K562 (cell line): ENCODE measurements around the gene FAM118B.

Experiments used
- ELF4 ChIP-seq: fragments of 450-650 bp; formaldehyde crosslinking; IDR thresholded peaks from 2 replicates; pipeline ENCODE4 v1.4.0; 2022; ENCODE audit warnings: missing genetic modification characterization
- EP300 ChIP-seq: IDR thresholded peaks from 2 replicates; pipeline ENCODE4 v1.6.1; 2012; ENCODE audit warnings: low read length, improper control_type of control experiment
- PHB2 ChIP-seq: fragments of 450-650 bp; IDR thresholded peaks from 2 replicates; pipeline ENCODE4 v1.6.1; 2017; ENCODE audit warnings: low read depth
- POLR2A ChIP-seq: fragments of 450-650 bp; conservative IDR thresholded peaks from 2 replicates; pipeline ENCODE4 v1.6.1; 2016
- SOX6 ChIP-seq: fragments of 450-650 bp; IDR thresholded peaks from 2 replicates; pipeline ENCODE4 v1.6.1; 2014; ENCODE audit warnings: mild to moderate bottlenecking
- ZFP36 ChIP-seq: fragments of 150-350 bp; IDR thresholded peaks from 2 replicates; pipeline ENCODE4 v1.6.1; 2018; ENCODE audit warnings: low read length, low read depth; ENCODE audit not compliant: partially characterized antibody
- ZNF146 ChIP-seq: IDR thresholded peaks from one replicate; pipeline ENCODE4 v1.6.1; 2018; ENCODE audit warnings: missing compliant biosample characterization; ENCODE audit not compliant: unreplicated experiment
- TF ChIP-seq, protein P1 (sequence below): sonication (generic); formaldehyde crosslinking; IDR thresholded peaks from 2 replicates; pipeline ENCODE4 v1.8.1; 2023; ENCODE audit warnings: missing genetic modification reagents, mild to moderate bottlenecking, borderline replicate concordance
- TF ChIP-seq, protein P2 (sequence below): sonication (generic); formaldehyde crosslinking; IDR thresholded peaks from 2 replicates; pipeline ENCODE4 v1.5.0; 2020; ENCODE audit warnings: missing genetic modification reagents
- TF ChIP-seq, protein P3 (sequence below), 3 experiments: fragments of 200-800 bp in 1 of 3; fragments of 250-450 bp in 1 of 3; fragments of 450-650 bp in 1 of 3; sonication (Bioruptor Pico) in 1 of 3; sonication (Bioruptor generic) in 1 of 3; formaldehyde crosslinking in 1 of 3; IDR thresholded peaks; 2 replicates each; pipeline versions ENCODE4 v1.6.1 to v1.8.0; 2016 to 2022; ENCODE audit warnings: mild to moderate bottlenecking in 2 of 3, missing genetic modification characterization in 2 of 3, missing compliant biosample characterization in 1 of 3, moderate library complexity in 1 of 3

DNA sequence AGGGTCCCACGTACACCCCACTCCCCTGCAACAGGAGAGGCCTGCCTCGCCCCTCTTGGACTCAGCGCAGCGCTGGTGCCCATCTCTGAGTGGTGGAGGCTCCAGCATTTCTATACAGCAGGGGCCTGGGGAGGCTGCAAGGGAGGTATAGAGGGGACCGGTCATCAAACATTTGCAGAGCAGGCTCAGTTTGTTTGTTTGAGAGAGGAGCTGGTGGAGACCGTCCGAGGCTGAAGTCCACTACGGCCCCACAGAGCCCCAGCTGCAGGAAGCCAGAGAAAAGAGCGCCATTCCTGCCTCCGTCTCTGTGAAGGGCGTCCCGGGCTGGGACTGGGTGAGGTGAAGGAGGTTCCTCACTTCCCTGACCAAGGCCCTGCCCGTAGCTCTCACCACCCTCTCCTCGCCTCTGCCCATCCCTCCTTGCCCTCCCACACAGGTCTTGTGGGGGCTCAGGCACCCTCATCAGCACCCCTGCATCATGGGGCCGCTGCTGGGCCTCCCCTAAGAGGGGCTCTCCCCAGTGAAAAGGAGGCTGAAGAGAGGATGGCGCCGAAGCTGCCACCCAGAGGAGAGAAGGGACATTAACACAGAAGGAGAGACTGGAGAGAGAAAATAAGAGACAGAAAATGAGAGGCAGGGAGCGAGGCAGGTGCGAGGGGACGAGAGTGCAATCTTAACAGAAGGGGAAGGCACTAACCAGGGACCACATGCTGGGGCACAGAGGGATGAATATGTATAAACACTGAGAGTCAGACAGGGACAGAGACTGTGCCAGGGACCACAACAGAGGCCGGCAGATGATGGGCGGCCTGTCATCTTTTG, 24.7 kb upstream of the FAM118B start:
- no peak for TF ChIP-seq EP300
- TF ChIP-seq ZNF146 (CRISPR knock-in tag), result no peak
- no peak for TF ChIP-seq POLR2A
- TF ChIP-seq, protein P1, sequence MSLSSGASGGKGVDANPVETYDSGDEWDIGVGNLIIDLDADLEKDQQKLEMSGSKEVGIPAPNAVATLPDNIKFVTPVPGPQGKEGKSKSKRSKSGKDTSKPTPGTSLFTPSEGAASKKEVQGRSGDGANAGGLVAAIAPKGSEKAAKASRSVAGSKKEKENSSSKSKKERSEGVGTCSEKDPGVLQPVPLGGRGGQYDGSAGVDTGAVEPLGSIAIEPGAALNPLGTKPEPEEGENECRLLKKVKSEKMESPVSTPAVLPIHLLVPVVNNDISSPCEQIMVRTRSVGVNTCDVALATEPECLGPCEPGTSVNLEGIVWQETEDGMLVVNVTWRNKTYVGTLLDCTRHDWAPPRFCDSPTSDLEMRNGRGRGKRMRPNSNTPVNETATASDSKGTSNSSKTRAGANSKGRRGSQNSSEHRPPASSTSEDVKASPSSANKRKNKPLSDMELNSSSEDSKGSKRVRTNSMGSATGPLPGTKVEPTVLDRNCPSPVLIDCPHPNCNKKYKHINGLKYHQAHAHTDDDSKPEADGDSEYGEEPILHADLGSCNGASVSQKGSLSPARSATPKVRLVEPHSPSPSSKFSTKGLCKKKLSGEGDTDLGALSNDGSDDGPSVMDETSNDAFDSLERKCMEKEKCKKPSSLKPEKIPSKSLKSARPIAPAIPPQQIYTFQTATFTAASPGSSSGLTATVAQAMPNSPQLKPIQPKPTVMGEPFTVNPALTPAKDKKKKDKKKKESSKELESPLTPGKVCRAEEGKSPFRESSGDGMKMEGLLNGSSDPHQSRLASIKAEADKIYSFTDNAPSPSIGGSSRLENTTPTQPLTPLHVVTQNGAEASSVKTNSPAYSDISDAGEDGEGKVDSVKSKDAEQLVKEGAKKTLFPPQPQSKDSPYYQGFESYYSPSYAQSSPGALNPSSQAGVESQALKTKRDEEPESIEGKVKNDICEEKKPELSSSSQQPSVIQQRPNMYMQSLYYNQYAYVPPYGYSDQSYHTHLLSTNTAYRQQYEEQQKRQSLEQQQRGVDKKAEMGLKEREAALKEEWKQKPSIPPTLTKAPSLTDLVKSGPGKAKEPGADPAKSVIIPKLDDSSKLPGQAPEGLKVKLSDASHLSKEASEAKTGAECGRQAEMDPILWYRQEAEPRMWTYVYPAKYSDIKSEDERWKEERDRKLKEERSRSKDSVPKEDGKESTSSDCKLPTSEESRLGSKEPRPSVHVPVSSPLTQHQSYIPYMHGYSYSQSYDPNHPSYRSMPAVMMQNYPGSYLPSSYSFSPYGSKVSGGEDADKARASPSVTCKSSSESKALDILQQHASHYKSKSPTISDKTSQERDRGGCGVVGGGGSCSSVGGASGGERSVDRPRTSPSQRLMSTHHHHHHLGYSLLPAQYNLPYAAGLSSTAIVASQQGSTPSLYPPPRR (CRISPR knock-in tag), result no peak
- TF ChIP-seq PHB2, result no peak
- TF ChIP-seq, protein P2, sequence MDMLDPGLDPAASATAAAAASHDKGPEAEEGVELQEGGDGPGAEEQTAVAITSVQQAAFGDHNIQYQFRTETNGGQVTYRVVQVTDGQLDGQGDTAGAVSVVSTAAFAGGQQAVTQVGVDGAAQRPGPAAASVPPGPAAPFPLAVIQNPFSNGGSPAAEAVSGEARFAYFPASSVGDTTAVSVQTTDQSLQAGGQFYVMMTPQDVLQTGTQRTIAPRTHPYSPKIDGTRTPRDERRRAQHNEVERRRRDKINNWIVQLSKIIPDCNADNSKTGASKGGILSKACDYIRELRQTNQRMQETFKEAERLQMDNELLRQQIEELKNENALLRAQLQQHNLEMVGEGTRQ, result no peak
- no peak for TF ChIP-seq SOX6
- no peak for TF ChIP-seq ZFP36
- TF ChIP-seq, protein P3, sequence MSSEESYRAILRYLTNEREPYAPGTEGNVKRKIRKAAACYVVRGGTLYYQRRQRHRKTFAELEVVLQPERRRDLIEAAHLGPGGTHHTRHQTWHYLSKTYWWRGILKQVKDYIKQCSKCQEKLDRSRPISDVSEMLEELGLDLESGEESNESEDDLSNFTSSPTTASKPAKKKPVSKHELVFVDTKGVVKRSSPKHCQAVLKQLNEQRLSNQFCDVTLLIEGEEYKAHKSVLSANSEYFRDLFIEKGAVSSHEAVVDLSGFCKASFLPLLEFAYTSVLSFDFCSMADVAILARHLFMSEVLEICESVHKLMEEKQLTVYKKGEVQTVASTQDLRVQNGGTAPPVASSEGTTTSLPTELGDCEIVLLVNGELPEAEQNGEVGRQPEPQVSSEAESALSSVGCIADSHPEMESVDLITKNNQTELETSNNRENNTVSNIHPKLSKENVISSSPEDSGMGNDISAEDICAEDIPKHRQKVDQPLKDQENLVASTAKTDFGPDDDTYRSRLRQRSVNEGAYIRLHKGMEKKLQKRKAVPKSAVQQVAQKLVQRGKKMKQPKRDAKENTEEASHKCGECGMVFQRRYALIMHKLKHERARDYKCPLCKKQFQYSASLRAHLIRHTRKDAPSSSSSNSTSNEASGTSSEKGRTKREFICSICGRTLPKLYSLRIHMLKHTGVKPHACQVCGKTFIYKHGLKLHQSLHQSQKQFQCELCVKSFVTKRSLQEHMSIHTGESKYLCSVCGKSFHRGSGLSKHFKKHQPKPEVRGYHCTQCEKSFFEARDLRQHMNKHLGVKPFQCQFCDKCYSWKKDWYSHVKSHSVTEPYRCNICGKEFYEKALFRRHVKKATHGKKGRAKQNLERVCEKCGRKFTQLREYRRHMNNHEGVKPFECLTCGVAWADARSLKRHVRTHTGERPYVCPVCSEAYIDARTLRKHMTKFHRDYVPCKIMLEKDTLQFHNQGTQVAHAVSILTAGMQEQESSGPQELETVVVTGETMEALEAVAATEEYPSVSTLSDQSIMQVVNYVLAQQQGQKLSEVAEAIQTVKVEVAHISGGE (CRISPR knock-in tag; IDR thresholded peaks at IDR 0.05), result no peak
- TF ChIP-seq ELF4 (CRISPR knock-in tag), result no peak
